Measurements from ENCODE around the gene SULT1E1. TPM values are rescaled to one million over a fixed set of nuclear protein-coding genes. Genes with fewer than 3 reads are reported as not detected.

The SULT1E1 gene
- total and polyA plus RNA-seq, 2 of the 8 experiments (the other 6 are each of a cell fraction or from before 2014, with no cell fraction given) = not detected

GRCh38 chr4:69823481-69824186 lies 36.3 kb downstream of the SULT1E1 start:
- H2BK12ac ChIP-seq (ENCODE audit: low read depth, low read length) = no peak overlapping the region
- no peak overlapping the region for H2BK120ac ChIP-seq (replicated peaks; ENCODE audit: low read depth, low read length)
- H3K79me2 ChIP-seq (ENCODE audit: control insufficient read depth in 1 of 2, insufficient read depth in 2 of 2, low read length in 2 of 2) = no peaks in the 10 kb centered on the region
- H3K27ac ChIP-seq (ENCODE audit: low read depth, low read length) = no peak overlapping the region
- H2BK5ac ChIP-seq (ENCODE audit: low read depth, low read length) = no peak overlapping the region
- H3K9me3 ChIP-seq (ENCODE audit: insufficient read depth in 2 of 2, low read depth in 1 of 2, low read length in 1 of 2) = no peaks in the 10 kb centered on the region
- H2AFZ ChIP-seq (ENCODE audit: low read length) = no peak overlapping the region; the same call in 1 of the 2 replicates
- H3K14ac ChIP-seq (ENCODE audit: insufficient read length) = no peak overlapping the region
- no peak overlapping the region for H3K56ac ChIP-seq (replicated peaks; ENCODE audit: insufficient read length, low read depth, low read length)
- no peaks in the 10 kb centered on the region for H4K20me1 ChIP-seq (replicated peaks in 1 of 2; ENCODE audit: control insufficient read depth in 1 of 2, insufficient read depth in 2 of 2, low read length in 2 of 2)
- H3K27me3 ChIP-seq (replicated peaks in 1 of 4; ENCODE audit: control insufficient read depth in 3 of 4, extremely low read depth in 1 of 4, insufficient read depth in 3 of 4, low read length in 3 of 4) = no peaks in the 10 kb centered on the region
- no peak overlapping the region for H4K5ac ChIP-seq (ENCODE audit: insufficient read length, low read depth, low read length)
- TF ChIP-seq CHD1 (IDR thresholded peaks at IDR 0.05; ENCODE audit: low read depth, low read length) (no peak), KDM5A (IDR thresholded peaks at IDR 0.05; ENCODE audit: low read length) (no peak), RAD21 (IDR thresholded peaks at IDR 0.05 in 1 of 2, conservative IDR thresholded peaks at IDR 0.05 in 1 of 2; ENCODE audit: low read depth in 2 of 2, low read length in 2 of 2) (peak; percentile 60 to 67), BACH1 (IDR thresholded peaks at IDR 0.05; ENCODE audit: low read length) (no peak), TAF1 (IDR thresholded peaks at IDR 0.05; ENCODE audit: low read depth, low read length) (no peak), KDM4A (IDR thresholded peaks at IDR 0.05; ENCODE audit: low read depth, low read length, severe bottlenecking) (no peak), FOSL1 (IDR thresholded peaks at IDR 0.05; ENCODE audit: insufficient read depth, low read depth, low read length) (no peak), CREB1 (IDR thresholded peaks at IDR 0.05) (no peak), EP300 (IDR thresholded peaks at IDR 0.05; ENCODE audit: borderline replicate concordance in 1 of 2, low read depth in 2 of 2, low read length in 2 of 2) (no peak)
- TF ChIP-seq, protein P1, sequence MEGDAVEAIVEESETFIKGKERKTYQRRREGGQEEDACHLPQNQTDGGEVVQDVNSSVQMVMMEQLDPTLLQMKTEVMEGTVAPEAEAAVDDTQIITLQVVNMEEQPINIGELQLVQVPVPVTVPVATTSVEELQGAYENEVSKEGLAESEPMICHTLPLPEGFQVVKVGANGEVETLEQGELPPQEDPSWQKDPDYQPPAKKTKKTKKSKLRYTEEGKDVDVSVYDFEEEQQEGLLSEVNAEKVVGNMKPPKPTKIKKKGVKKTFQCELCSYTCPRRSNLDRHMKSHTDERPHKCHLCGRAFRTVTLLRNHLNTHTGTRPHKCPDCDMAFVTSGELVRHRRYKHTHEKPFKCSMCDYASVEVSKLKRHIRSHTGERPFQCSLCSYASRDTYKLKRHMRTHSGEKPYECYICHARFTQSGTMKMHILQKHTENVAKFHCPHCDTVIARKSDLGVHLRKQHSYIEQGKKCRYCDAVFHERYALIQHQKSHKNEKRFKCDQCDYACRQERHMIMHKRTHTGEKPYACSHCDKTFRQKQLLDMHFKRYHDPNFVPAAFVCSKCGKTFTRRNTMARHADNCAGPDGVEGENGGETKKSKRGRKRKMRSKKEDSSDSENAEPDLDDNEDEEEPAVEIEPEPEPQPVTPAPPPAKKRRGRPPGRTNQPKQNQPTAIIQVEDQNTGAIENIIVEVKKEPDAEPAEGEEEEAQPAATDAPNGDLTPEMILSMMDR (IDR thresholded peaks at IDR 0.05; ENCODE audit: control extremely low read depth in 1 of 3, insufficient read depth in 1 of 3, low read depth in 1 of 3, low read length in 3 of 3) = peak; percentile 38 to 63 (median 46)
- H3K4me2 ChIP-seq (ENCODE audit: insufficient read depth in 1 of 2, low read depth in 2 of 2, low read length in 2 of 2) = no peak overlapping the region
- FAIRE-seq (no peak), DNase-seq (ENCODE audit: low read depth in 1 of 2, low spot score in 2 of 2) (no peak)
- H3K18ac ChIP-seq (ENCODE audit: extremely low read depth, low read length) = no peak overlapping the region
- no peak overlapping the region for H4K91ac ChIP-seq (replicated peaks; ENCODE audit: insufficient read length, low read length)
- 82% methylated on average over 8 of the region's 8 CpGs; no CpG with 5 or more reads in 1 of the 2 experiments for WGBS, 2 experiments (ENCODE audit: extremely low coverage in 1 of 2, insufficient coverage in 1 of 2, insufficient read length in 1 of 2, insufficient replicate concordance in 2 of 2, low coverage in 1 of 2, low lambda C conversion rate in 2 of 2, missing lambda C conversion rate in 1 of 2)
- no peak overlapping the region for H3K23ac ChIP-seq (ENCODE audit: insufficient read length)
- H3K79me1 ChIP-seq (ENCODE audit: low read depth, low read length) = no peaks in the 10 kb centered on the region
- no peak overlapping the region for H4K8ac ChIP-seq (ENCODE audit: extremely low read depth, insufficient read depth, low read length)
- no peak overlapping the region for H3K4me3 ChIP-seq (ENCODE audit: extremely low read depth in 1 of 4, insufficient read depth in 2 of 4, low read depth in 3 of 4, low read length in 4 of 4)
- CTCF ChIA-PET (ENCODE audit: partially characterized antibody) = interaction anchor here (0.6 to 2.7 kb wide), 26 partner anchors 9 to 684 kb away, joined by 3 to 10 read pairs (median 4); no protein-coding TSS in a partner anchor
- H2BK20ac ChIP-seq (ENCODE audit: low read length) = no peak overlapping the region
- H3K4ac ChIP-seq (replicated peaks; ENCODE audit: insufficient read length, low read depth, low read length) = no peak overlapping the region
- H3K4me1 ChIP-seq (replicated peaks in 1 of 4; ENCODE audit: control insufficient read depth in 3 of 4, insufficient read depth in 4 of 4, low read length in 3 of 4) = no peaks in the 10 kb centered on the region
- H3K23me2 ChIP-seq (ENCODE audit: low read depth, low read length) = no peaks in the 10 kb centered on the region
- POLR2A ChIA-PET (ENCODE audit: partially characterized antibody) = no interaction called here
- H2AK5ac ChIP-seq (ENCODE audit: low read depth, low read length) = no peak overlapping the region
- no peak overlapping the region for H2BK15ac ChIP-seq (ENCODE audit: low read length)
- H3K36me3 ChIP-seq (ENCODE audit: control insufficient read depth in 2 of 4, insufficient read depth in 4 of 4, low read length in 3 of 4) = no peaks in the 10 kb centered on the region
- H3K9ac ChIP-seq (replicated peaks in 1 of 4; ENCODE audit: extremely low read depth in 1 of 4, low read depth in 3 of 4, low read length in 3 of 4) = no peak overlapping the region
